DOHH2 (cell line): ENCODE data around the gene ICE1.

Experiments used
- CTCF ChIP-seq: fragments of 200-600 bp; sonication (generic); IDR thresholded peaks from one replicate; pipeline ENCODE4 v1.5.1; 2014; ENCODE audit warnings: antibody characterized with exemption, mild to moderate bottlenecking, low read depth, low read length; ENCODE audit not compliant: poor library complexity, severe bottlenecking
- EZH2phosphoT487 ChIP-seq: fragments of 200-600 bp; sonication (generic); IDR thresholded peaks from 2 replicates; pipeline ENCODE4 v1.6.1; 2017; ENCODE audit warnings: borderline replicate concordance, mild to moderate bottlenecking, antibody characterized with exemption, low read length, moderate library complexity, mixed read lengths

GRCh38 chr5:5511904-5512416, 89.5 kb downstream of the ICE1 start:
- TF ChIP-seq CTCF (no peak), EZH2phosphoT487 (no peak)
